Activated T-helper 1 cell treated with Interleukin-2 at 50 U/mL for 16 hours (primary cell): ENCODE measurements around the gene TRAM2.

Source experiments
- DNase-seq: peaks from one replicate; pipeline ENCODE4 v3.0.0-alpha.2; 2020; ENCODE audit warnings: low read depth

The TRAM2 gene

GRCh38 chr6:52509281-52510212 lies 67.3 kb downstream of the TRAM2 start:
- no peak for DNase-seq

DNA sequence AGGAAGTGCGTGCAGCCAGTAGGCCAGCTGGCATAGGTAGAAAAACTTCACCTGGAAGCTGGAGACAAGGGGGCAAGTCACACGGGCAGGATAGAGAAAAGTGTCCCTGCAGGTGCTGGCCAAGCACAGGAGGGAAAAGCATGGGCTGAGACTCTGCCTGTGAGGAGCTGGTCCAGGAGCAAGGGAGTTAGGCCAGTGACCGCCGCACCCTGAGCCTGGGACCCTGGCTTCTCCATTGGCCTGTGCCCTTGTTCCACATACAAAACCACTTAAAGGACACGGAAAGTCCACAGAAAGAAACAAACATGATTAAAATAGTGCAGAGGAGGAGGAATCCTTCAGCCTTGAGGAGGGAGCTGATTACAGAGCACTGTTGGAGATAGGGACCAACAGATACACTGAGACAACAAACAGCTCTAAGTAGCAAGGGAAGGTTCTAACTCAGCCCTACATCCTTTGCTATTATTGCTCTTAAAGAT lies 68.6 kb downstream of the TRAM2 start:
- DNase-seq = no peak

GRCh38 chr6:52507557-52508260 lies 69.2 kb downstream of the TRAM2 start:
- DNase-seq = no peak

DNA sequence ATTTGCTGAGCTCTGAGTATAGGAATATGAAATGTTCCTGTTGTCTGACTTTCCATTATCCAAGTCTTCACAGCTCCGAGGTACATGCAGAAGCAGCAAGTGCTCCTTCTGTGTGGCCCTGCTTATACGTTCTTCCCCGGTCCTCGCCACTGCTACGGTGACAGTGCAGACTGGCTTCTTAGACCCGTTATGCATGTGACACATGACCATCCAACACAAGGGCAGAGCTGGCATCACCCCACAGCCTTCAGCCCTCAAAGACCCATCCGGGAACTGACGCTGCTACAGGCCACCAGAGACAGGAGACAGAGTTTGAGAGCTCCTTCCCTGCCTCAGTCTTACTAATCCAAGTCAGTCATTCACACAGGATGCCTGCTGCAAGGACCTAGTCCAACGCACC lies 70.4 kb downstream of the TRAM2 start:
- no peak for DNase-seq

DNA sequence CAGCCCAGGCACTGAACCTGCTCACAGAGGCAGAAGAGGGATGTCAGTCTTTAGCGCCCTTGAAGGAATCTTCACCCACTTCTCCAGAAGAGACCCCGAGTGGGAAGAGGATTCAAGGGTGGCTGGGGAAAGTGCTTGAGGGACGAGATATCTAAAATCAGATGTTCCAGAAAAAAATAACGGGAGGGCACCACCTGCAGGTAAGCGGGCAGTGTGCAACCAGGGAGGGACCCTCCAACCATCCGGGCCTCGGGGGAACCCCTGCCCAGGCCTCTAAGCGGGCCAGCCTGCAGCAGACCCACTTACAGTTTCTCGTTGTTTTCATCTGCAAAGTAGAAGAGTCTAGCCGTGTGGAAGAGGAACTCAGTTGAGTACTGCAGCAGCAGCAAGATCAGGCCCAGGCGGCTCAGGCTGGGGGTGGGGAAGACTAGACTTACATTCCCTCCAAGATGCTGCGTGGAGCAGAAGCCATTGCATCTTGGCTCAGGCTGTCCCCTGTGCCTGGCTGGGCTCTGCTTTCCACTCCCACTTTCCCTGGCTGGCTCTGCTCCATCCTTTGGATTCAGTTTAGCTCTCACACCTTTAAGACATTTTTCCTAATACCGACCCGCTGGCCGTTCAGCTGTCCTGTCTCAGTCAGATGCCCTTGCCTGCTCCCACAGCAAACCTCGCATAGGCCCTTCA lies 71.0 kb downstream of the TRAM2 start:
- DNase-seq = no peak

DNA sequence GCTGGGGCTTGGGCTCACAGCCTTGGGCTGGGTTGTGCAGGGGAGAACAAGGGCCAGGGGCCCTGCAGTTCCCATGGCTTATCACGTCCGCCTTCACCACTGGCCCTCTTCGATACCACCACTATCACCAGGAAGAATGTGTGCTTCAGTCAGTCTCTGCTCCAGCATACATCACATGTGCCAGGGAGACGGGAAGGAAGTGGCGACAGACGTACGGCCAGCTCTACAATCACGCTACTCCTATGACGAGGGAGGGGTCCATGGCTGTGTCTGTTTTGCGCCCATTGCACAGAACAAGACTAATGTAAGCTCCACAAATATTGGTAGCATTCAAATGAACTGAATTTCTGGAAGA lies 72.1 kb downstream of the TRAM2 start:
- DNase-seq = no peak

DNA sequence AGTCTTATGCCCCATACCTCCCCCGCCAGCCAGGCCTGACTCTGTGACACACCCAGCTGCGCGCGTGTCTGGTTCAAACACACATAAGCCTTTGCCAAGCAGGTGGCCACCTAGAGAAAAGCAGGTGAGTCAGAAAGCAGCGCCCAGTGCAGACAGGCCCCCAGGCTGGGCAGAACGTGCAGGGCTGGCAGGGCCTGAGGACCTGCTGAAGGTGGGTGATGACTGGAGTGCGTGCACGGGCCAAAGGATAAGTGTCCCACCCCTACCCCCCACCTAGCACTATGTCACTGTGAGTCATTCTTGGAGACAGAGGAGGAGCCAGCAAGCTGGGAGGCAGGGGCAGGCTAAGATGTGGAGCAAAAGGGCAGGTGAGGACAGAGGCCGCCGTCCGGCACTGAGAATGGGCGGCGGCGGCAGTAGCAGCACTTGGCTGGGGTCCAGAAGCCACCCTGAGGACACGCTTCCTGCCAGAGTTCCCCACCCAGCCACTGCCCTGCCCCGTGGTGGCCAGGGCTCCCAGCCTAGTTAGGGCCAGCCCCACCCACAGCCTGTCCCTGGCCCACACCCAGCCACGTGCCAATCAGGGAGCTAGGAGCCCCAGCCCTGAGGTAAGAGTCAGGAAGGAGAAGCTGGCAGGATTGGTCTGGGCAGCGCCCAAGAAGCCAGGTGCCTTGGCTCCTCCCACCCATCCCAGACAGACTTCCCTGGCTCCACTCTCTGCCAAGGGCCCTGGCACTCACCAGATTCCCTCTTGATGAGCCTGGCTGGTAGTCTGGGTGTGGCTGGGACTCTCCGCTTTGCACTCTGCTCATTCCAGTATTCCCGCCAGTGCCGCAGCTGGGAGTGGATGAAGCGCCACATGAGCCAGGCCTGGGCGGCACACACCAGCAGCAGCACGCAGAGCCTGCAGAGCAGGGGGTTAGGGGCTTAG lies 72.7 kb downstream of the TRAM2 start:
- no peak for DNase-seq

DNA sequence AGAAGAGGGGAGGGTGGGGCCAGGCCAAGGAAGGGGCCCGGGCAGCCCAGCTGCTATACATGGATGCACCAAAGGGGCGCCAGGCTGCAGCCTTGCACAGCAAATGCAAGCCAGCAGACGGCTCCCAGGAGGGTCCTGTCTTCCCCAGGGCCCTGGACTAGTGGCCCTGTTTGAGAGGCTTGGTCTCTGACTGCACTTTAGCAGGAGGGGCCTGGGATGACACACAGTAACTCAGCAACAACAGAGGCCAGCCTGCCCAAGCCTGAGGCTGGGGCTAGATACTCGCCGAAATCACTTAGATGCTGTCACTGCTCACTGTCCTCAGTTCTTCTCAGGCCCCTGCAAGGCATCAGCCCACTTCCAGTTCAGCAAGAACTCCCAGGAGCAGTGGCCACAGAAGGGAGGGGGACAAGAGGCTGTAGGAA lies 73.5 kb downstream of the TRAM2 start:
- DNase-seq = no peak

DNA sequence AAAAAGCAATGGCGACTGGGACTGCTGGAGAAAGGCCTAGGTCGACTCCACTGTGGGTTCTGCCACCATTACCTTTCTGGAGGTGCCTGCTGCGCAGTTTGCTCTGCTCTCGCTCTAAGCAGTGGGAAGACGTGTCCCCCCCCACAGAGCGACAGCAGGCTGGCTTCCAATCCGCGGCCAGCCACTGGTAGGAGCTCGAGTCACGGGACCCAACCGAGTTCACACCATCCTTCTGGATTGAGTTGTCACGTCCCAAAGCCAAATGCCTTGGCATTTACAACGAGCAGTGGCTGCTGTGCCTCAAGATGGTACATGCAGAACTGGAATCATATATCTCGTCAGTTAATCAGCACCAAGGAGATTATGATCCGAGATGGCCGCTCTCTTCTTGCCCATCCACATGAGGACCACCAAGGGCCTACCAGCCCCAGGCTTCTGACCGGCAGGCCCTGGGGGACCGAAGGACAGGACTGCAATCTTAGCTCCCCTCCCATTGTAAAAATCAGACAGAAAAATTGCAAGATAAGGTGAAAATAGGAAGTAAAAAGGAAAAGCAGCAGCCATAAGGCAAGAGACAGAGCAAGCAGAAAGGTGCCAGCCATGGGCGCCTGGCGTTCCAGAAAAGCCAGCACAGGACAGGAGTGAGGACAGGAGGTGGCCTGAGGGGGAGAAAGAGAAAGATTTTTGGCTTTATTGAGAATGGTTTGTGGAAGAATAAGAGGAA lies 74.4 kb downstream of the TRAM2 start:
- DNase-seq = no peak

DNA sequence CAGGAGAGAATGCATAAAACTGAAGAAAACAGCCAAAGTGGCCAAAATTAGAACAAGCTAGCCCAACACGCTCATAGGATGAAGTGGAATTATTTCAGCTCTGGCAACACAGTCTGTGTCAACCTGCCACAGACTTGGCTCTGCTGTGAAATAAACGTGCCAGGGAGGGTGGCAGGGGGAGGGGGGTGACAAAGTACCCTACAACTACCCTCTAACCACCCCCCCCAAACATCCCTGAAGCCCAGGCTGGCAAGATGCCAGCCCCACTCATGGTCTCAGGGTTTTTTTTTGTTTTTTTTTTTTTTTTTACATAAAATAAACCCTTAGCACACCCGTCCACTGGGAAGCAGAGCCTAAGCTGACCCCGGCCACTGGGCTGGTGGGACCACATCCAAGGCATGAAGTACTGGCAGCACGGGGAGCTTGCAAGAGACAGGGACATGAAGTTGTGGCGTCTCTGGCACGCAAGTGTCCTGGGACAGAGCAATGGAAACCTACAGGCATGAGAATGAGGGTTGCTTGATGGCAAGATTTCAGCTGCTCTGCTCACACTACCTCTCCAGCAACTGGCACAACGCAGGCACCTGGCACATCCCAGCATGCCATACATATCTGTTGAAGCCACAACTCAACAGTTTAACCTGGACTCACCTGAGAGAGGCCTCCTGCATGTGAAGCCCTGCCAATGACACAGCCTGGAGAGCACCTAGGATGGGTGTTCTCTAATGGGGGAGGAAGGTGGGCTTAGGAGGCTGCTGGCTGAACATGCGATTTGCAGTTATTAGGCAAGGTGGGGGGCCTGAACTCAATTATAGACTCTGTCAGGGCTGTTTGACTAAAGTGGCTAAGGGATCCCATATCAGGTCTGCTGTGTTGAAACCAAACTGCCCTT lies 76.4 kb downstream of the TRAM2 start:
- no peak for DNase-seq

DNA sequence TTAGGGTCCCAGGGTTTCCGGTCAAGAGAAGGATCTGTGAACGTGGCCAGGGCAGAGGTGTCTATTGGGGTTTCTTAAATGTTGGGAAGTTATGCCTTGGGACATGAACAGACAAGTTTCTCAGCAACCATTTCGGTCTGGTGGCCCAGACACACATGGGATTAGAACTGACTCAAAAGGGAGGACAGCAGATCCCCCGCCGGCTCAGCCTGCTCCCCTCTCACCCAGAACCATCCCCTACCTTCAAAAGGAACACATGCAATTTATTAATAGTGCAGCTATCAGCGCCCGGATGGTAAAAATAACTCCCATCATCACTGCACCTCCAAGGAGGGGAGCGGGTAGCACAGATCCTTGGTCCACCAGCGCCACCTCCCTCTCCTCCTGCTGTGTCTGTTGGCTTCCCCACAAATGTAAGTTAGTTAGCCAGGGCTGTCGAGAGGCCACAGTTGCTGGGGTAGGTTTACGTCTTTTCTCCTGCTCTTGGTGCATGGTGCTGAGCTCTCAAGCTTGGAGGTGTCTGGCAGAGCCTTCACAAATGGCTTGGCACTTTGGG lies 77.1 kb downstream of the TRAM2 start:
- DNase-seq = no peak

- no peak for DNase-seq
Observed at GRCh38 chr6:52499026-52499425, 77.8 kb downstream of the TRAM2 start.

DNA sequence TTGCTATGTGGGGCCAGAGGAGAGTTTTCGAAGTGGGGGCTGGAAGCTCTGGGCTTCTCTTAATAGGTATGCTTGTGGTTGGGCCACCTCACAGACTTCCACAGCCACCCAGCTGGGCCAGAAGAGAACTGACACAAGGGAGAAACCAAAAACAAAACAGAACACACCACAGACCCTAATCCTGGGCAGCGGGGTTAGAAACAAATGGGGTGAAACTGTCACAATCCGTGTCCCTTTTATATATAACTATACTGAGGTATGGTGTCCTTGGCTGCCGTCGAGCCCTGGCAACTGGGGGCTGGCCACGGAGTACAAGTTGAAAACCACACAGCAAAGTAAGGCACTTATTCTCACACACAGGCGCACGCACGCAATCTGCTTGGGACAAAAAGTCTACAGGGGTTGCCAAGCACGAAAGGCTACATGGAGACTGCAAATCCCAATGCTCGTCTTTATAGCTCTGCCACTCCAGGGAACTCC lies 78.3 kb downstream of the TRAM2 start:
- no peak for DNase-seq

DNA sequence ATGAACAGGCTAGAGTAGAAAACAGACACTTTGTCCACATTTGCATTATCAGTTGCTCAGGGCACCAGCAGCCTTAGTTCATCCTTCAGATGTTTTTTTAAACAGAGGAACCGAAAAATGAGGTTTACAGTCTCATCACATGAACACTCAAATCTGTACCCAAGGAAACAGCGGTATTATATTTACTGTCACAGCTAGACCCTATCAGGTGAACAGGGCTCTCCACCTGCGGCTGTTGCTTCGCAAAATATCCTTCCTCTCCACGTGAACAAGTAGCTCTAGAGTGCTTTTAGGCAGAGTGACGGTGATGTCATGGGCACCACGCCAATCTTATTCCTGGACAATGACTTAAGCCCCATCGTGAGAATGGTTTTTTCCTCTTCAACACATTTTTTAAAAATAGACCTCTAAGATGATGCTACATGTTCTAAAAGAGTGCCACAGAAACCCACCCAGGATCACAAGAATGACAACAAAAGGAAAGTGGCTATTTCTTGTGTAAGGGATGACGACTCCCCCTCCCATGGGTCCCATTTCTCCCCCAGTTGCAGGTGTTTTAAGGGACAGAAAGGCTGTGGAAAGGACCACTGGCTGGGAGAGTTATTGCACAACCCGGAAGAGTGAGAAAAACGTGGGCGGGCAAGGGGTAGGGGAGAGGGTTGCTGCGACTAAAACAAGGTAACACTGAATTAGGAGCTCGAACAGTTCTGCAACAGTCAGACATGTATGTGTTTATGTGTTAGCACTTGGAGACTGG lies 79.0 kb downstream of the TRAM2 start:
- no peak for DNase-seq

- DNase-seq = no peak
Observed at GRCh38 chr6:52496631-52497030, 80.2 kb downstream of the TRAM2 start.

DNA sequence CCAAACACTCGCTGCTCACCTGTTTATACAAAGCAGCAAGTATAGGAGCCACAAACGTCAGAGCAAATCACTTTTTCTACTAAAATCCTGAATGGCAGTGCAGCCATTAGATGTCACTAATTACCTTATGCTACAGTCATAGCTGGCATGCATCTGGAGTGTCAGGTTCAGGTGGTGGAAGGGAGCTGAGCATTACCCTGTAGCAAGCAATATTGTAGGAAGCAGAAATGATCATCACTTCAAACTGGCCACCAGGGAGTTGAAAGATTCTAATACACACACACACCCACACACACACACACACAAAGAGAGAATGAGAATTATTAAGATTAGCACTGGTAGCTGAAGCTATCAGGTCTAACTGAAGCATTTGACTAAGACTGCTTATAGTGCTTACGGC lies 80.9 kb downstream of the TRAM2 start:
- no peak for DNase-seq

GRCh38 chr6:52494298-52495072 lies 82.4 kb downstream of the TRAM2 start:
- DNase-seq = no peak

- no peak for DNase-seq
Observed at GRCh38 chr6:52493669-52494068, 83.2 kb downstream of the TRAM2 start.
